DND-41 (cell line): Measurements from ENCODE around the gene CSNK1A1.

ENCODE experiments used
- EZH2 ChIP-seq: IDR thresholded peaks from 3 replicates; pipeline ENCODE4 v1.6.1; 2012; ENCODE audit warnings: borderline replicate concordance, low read depth, mild to moderate bottlenecking, moderate library complexity, low read length, inconsistent platforms; ENCODE audit not compliant: severe bottlenecking
- TF ChIP-seq, protein P1 (sequence below): IDR thresholded peaks from 2 replicates; pipeline ENCODE4 v1.5.1; 2012; ENCODE audit warnings: borderline replicate concordance, low read length, moderate library complexity, mild to moderate bottlenecking; ENCODE audit not compliant: poor library complexity, severe bottlenecking; ENCODE audit errors: extremely low read depth

DNA sequence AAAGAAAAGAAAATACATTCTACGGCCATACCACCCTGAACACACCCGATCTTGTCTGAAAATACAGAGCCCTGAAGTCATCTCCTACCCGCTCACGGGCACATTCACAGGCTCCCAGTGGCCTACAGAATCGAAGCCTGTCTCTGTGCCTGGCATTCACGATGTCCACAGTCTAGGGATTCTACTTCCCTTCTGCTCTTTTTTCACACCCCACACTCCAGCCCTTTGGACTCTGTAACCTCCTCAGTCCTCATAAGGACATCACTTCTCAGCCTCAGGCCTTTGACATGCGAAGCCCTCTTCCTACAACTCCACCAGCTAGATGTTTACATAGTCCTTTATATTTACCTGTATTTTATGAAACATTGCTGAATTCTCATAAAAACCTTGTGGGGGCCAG is 77.8 kb downstream of the CSNK1A1 start:
- TF ChIP-seq, protein P1, sequence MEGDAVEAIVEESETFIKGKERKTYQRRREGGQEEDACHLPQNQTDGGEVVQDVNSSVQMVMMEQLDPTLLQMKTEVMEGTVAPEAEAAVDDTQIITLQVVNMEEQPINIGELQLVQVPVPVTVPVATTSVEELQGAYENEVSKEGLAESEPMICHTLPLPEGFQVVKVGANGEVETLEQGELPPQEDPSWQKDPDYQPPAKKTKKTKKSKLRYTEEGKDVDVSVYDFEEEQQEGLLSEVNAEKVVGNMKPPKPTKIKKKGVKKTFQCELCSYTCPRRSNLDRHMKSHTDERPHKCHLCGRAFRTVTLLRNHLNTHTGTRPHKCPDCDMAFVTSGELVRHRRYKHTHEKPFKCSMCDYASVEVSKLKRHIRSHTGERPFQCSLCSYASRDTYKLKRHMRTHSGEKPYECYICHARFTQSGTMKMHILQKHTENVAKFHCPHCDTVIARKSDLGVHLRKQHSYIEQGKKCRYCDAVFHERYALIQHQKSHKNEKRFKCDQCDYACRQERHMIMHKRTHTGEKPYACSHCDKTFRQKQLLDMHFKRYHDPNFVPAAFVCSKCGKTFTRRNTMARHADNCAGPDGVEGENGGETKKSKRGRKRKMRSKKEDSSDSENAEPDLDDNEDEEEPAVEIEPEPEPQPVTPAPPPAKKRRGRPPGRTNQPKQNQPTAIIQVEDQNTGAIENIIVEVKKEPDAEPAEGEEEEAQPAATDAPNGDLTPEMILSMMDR, result no peak
- TF ChIP-seq EZH2, result no peak
